Measurements from ENCODE around the gene FBXL17. TPM values are rescaled to one million over a fixed set of nuclear protein-coding genes. Genes with fewer than 3 reads are reported as not detected.

Gene FBXL17
- total RNA-seq, 1 donor from 2014 or later = 26.9 TPM

GRCh38 chr5:108320231-108320630 lies 61.7 kb downstream of the FBXL17 start:
- CTCF ChIA-PET = no interaction called here
- ATAC-seq (ENCODE audit: low read depth) (no peak), DNase-seq (no peak)
- Mint-ChIP-seq H3K27me3 (no peaks in the 10 kb centered on the region), H3K36me3 (ENCODE audit: low read depth) (peaks cover 12% of the 10 kb centered on the region), H3K9me3 (no peaks in the 10 kb centered on the region), H3K4me3 (no peak overlapping the region), H3K4me1 (no peaks in the 10 kb centered on the region), H3K27ac (no peak overlapping the region)
- TF ChIP-seq, protein P1, sequence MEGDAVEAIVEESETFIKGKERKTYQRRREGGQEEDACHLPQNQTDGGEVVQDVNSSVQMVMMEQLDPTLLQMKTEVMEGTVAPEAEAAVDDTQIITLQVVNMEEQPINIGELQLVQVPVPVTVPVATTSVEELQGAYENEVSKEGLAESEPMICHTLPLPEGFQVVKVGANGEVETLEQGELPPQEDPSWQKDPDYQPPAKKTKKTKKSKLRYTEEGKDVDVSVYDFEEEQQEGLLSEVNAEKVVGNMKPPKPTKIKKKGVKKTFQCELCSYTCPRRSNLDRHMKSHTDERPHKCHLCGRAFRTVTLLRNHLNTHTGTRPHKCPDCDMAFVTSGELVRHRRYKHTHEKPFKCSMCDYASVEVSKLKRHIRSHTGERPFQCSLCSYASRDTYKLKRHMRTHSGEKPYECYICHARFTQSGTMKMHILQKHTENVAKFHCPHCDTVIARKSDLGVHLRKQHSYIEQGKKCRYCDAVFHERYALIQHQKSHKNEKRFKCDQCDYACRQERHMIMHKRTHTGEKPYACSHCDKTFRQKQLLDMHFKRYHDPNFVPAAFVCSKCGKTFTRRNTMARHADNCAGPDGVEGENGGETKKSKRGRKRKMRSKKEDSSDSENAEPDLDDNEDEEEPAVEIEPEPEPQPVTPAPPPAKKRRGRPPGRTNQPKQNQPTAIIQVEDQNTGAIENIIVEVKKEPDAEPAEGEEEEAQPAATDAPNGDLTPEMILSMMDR (IDR thresholded peaks at IDR 0.05) = no peak
- intact Hi-C loops (cut with micrococcal nuclease) = no loop called here
- POLR2A ChIA-PET = no interaction called here

- ChIA-PET POLR2A (no interaction called here), CTCF (no interaction called here)
- DNase-seq (no peak), ATAC-seq (ENCODE audit: low read depth) (no peak)
- intact Hi-C loops (cut with micrococcal nuclease) = no loop called here
- Mint-ChIP-seq H3K4me3 (no peak overlapping the region), H3K36me3 (ENCODE audit: low read depth) (peaks cover 10% of the 10 kb centered on the region), H3K27me3 (no peaks in the 10 kb centered on the region), H3K4me1 (no peaks in the 10 kb centered on the region), H3K27ac (no peak overlapping the region), H3K9me3 (no peaks in the 10 kb centered on the region)
- TF ChIP-seq, protein P1 (IDR thresholded peaks at IDR 0.05) = no peak
Observed at GRCh38 chr5:108315829-108316228, 66.1 kb downstream of the FBXL17 start.

DNA sequence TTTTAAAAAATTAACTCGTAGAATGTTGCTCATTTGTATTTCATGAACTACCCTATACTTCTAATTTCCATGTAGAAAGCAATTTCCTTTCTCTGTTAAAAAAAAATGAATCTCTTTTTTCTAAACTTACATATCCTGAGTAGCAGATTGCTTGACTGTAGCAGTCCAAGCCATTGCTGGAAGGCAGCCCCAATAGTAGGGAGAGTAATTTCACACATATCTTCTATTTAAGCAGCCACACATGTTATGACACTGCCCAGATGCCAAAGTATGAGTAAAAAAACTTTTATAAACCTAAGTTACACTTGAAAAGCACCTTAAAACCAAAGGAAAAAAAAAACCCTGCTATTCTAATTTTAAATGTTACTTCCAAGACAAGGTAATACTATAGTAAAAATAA lies 69.6 kb downstream of the FBXL17 start:
- no peaks in the 10 kb centered on the region for H3K9me3 Mint-ChIP-seq
- H3K27ac Mint-ChIP-seq = no peak overlapping the region
- TF ChIP-seq, protein P1 (IDR thresholded peaks at IDR 0.05) = no peak
- no peaks in the 10 kb centered on the region for H3K4me1 Mint-ChIP-seq
- intact Hi-C loops (cut with micrococcal nuclease) = no loop called here
- no peak overlapping the region for H3K4me3 Mint-ChIP-seq
- DNase-seq (no peak), ATAC-seq (ENCODE audit: low read depth) (no peak)
- CTCF ChIA-PET = interaction anchor here (1.1 kb wide), 1 partner anchor 51 kb away, joined by 4 read pairs; no protein-coding TSS in a partner anchor
- peaks cover 9% of the 10 kb centered on the region for H3K36me3 Mint-ChIP-seq (ENCODE audit: low read depth)
- POLR2A ChIA-PET = no interaction called here
- H3K27me3 Mint-ChIP-seq = no peaks in the 10 kb centered on the region

DNA sequence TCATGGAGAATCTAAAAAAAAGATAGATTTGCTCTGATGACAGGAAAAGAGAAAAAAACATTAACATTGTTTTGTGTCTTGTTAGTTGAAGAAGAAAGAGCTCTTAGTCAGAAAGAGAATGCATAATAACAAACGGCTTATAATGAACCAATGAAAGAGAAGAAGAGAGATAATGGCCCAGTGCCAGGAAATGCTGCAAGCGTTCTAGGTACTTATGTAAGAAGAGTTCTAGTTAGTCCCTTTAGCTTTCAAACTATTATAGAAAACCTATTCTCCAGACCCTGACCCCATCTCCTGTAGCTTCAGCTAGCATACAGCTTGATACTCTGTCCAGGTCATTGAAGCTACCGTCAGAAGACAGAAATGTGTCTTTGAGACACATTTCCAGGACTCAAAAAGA lies 70.2 kb downstream of the FBXL17 start:
- Mint-ChIP-seq H3K4me1 (no peaks in the 10 kb centered on the region), H3K9me3 (no peaks in the 10 kb centered on the region), H3K4me3 (no peak overlapping the region), H3K36me3 (ENCODE audit: low read depth) (peaks cover 9% of the 10 kb centered on the region), H3K27ac (no peak overlapping the region), H3K27me3 (no peaks in the 10 kb centered on the region)
- intact Hi-C loops (cut with micrococcal nuclease) = no loop called here
- TF ChIP-seq, protein P1 (IDR thresholded peaks at IDR 0.05) = no peak
- no peak for ATAC-seq (ENCODE audit: low read depth)
- POLR2A ChIA-PET = no interaction called here
- CTCF ChIA-PET = interaction anchor here (1.1 kb wide), 1 partner anchor 51 kb away, joined by 4 read pairs; no protein-coding TSS in a partner anchor
- DNase-seq = no peak

GRCh38 chr5:108303611-108304010 lies 78.3 kb downstream of the FBXL17 start:
- H3K27ac Mint-ChIP-seq = no peak overlapping the region
- intact Hi-C loops (cut with micrococcal nuclease) = loop anchor here (5.0 kb wide), 1 partner anchor 74 kb away; no protein-coding TSS in a partner anchor
- CTCF ChIA-PET = no interaction called here
- H3K36me3 Mint-ChIP-seq (ENCODE audit: low read depth) = no peaks in the 10 kb centered on the region
- no peaks in the 10 kb centered on the region for H3K9me3 Mint-ChIP-seq
- no peak overlapping the region for H3K4me3 Mint-ChIP-seq
- H3K4me1 Mint-ChIP-seq = peaks cover 3% of the 10 kb centered on the region
- DNase-seq = no peak
- no peaks in the 10 kb centered on the region for H3K27me3 Mint-ChIP-seq
- no peak for ATAC-seq (ENCODE audit: low read depth)
- TF ChIP-seq, protein P1 (IDR thresholded peaks at IDR 0.05) = no peak
- POLR2A ChIA-PET = no interaction called here

Data from activated B cell treated with CpG ODN at 0.5 μM for 24 hours (primary cell).